BLaER1 treated with 17β-estradiol and CSF1 and Interleukin-3, amounts not matched to agents 10 nM and 100 nM (cell line): Measurements from ENCODE around the gene SPG21.
A peak's percentile ranks its signal among the peaks of the same experiment; 100 is the strongest.

Source experiments
- H3K27ac ChIP-seq, 11 experiments: shearing (Covaris generic); formaldehyde crosslinking; 2 replicates each; pipeline ENCODE4 v1.8.1; 2022
- H3K27me3 ChIP-seq, 11 experiments: shearing (Covaris generic); formaldehyde crosslinking; 2 replicates each; pipeline ENCODE4 v1.8.1; 2022
- H3K36me3 ChIP-seq, 11 experiments: shearing (Covaris generic); formaldehyde crosslinking; 2 replicates each; pipeline ENCODE4 v1.8.1; 2022
- H3K4me1 ChIP-seq, 10 experiments: shearing (Covaris generic); formaldehyde crosslinking; 2 replicates each; pipeline ENCODE4 v1.8.1; 2022
- H3K4me2 ChIP-seq, 11 experiments: shearing (Covaris generic); formaldehyde crosslinking; 2 replicates each; pipeline ENCODE4 v1.8.1; 2022
- H3K4me3 ChIP-seq, 10 experiments: shearing (Covaris generic); formaldehyde crosslinking; 2 replicates each; pipeline ENCODE4 v1.8.1; 2022
- H3K9ac ChIP-seq, 11 experiments: shearing (Covaris generic); formaldehyde crosslinking; 2 replicates each; pipeline ENCODE4 v1.8.1; 2022
- H3K9me3 ChIP-seq, 11 experiments: shearing (Covaris generic); formaldehyde crosslinking; replicated peaks in 1 of 11; 2 replicates each; pipeline ENCODE4 v1.8.1; 2022
- H4K20me1 ChIP-seq, 11 experiments: shearing (Covaris generic); formaldehyde crosslinking; 2 replicates each; pipeline ENCODE4 v1.8.1; 2022
- Cebpa-rat ChIP-seq, 11 experiments: shearing (Covaris generic); IDR thresholded peaks; 2 replicates each; pipeline ENCODE4 v1.8.1; 2022

The SPG21 gene

GRCh38 chr15:64954395-64954794, 35.3 kb downstream of the SPG21 start:
- no peak for TF ChIP-seq Cebpa-rat (IDR thresholded peaks at IDR 0.05)
- peaks cover 41 to 52% (median 45%) of the 10 kb centered on the region in 11 experiments for H3K36me3 ChIP-seq
- H3K27me3 ChIP-seq, result no peaks in the 10 kb centered on the region
- no peak overlapping the region for H3K4me2 ChIP-seq
- H3K4me3 ChIP-seq, result no peak overlapping the region
- H3K9ac ChIP-seq, result no peak overlapping the region
- peaks cover 9 to 55% (median 17%) of the 10 kb centered on the region in 11 experiments; a peak in 21 of 22 replicates for H3K9me3 ChIP-seq
- no peak overlapping the region for H3K27ac ChIP-seq
- no peaks in the 10 kb centered on the region for H3K4me1 ChIP-seq
- H4K20me1 ChIP-seq, result peaks cover 0 to 10% (median 0%) of the 10 kb centered on the region in 11 experiments; a peak in 5 of 22 replicates

GRCh38 chr15:64951777-64952418, 37.8 kb downstream of the SPG21 start:
- no peak for TF ChIP-seq Cebpa-rat (IDR thresholded peaks at IDR 0.05)
- Histone ChIP-seq H3K27ac (no peak overlapping the region), H3K9ac (no peak overlapping the region), H3K4me3 (no peak overlapping the region), H3K27me3 (no peaks in the 10 kb centered on the region), H3K4me2 (no peak overlapping the region), H3K9me3 (peaks cover 9 to 53% (median 17%) of the 10 kb centered on the region in 11 experiments; a peak in 21 of 22 replicates), H3K4me1 (no peaks in the 10 kb centered on the region), H3K36me3 (peaks cover 20 to 28% (median 20%) of the 10 kb centered on the region in 11 experiments), H4K20me1 (peaks cover 0 to 17% (median 0%) of the 10 kb centered on the region in 11 experiments; a peak in 5 of 22 replicates)

GRCh38 chr15:64950888-64951287, 38.8 kb downstream of the SPG21 start:
- Histone ChIP-seq H3K9ac (no peak overlapping the region), H3K27ac (0 out of 22 replicates have a peak overlapping the region, but pooled peaks of 2 of the 11 experiments have one; percentile 1 to 2), H3K36me3 (peaks cover 9 to 17% (median 10%) of the 10 kb centered on the region in 11 experiments), H3K4me1 (no peaks in the 10 kb centered on the region), H4K20me1 (peaks cover 0 to 17% (median 0%) of the 10 kb centered on the region in 11 experiments; a peak in 5 of 22 replicates), H3K4me3 (no peak overlapping the region), H3K4me2 (no peak overlapping the region), H3K27me3 (no peaks in the 10 kb centered on the region), H3K9me3 (peaks cover 8 to 42% (median 10%) of the 10 kb centered on the region in 11 experiments; a peak in 21 of 22 replicates)
- no peak for TF ChIP-seq Cebpa-rat (IDR thresholded peaks at IDR 0.05)

- Histone ChIP-seq H3K9me3 (peaks cover 0 to 29% (median 0%) of the 10 kb centered on the region in 11 experiments; a peak in 5 of 22 replicates), H3K9ac (no peak overlapping the region), H3K4me1 (no peaks in the 10 kb centered on the region), H4K20me1 (peaks cover 0 to 17% (median 0%) of the 10 kb centered on the region in 11 experiments; a peak in 5 of 22 replicates), H3K4me3 (no peak overlapping the region), H3K27me3 (no peaks in the 10 kb centered on the region), H3K27ac (no peak overlapping the region), H3K36me3 (peaks cover 0 to 7% (median 0%) of the 10 kb centered on the region in 11 experiments; a peak in 1 of 22 replicates), H3K4me2 (no peak overlapping the region)
- TF ChIP-seq Cebpa-rat (IDR thresholded peaks at IDR 0.05), result no peak
Measured at GRCh38 chr15:64949383-64950186, 40.1 kb downstream of the SPG21 start.

- Histone ChIP-seq H3K4me3 (no peak overlapping the region), H3K4me2 (no peak overlapping the region), H3K27ac (no peak overlapping the region), H3K27me3 (no peaks in the 10 kb centered on the region), H4K20me1 (peaks cover 0 to 17% (median 0%) of the 10 kb centered on the region in 11 experiments; a peak in 5 of 22 replicates), H3K9ac (no peak overlapping the region), H3K4me1 (no peaks in the 10 kb centered on the region), H3K9me3 (peaks cover 0 to 23% (median 0%) of the 10 kb centered on the region in 11 experiments; a peak in 2 of 22 replicates), H3K36me3 (peaks cover 0 to 7% (median 0%) of the 10 kb centered on the region in 11 experiments; a peak in 1 of 22 replicates)
- TF ChIP-seq Cebpa-rat (IDR thresholded peaks at IDR 0.05), result no peak
Measured at GRCh38 chr15:64948916-64949315, 40.8 kb downstream of the SPG21 start.

- Histone ChIP-seq H3K4me2 (no peak overlapping the region), H3K27ac (no peak overlapping the region), H3K9ac (no peak overlapping the region), H4K20me1 (peaks cover 0 to 17% (median 0%) of the 10 kb centered on the region in 11 experiments; a peak in 5 of 22 replicates), H3K9me3 (peaks cover 0 to 12% (median 0%) of the 10 kb centered on the region in 11 experiments; a peak in 1 of 22 replicates), H3K4me3 (no peak overlapping the region), H3K27me3 (no peaks in the 10 kb centered on the region), H3K4me1 (no peaks in the 10 kb centered on the region), H3K36me3 (peaks cover 0 to 7% (median 0%) of the 10 kb centered on the region in 11 experiments; a peak in 1 of 22 replicates)
- TF ChIP-seq Cebpa-rat (IDR thresholded peaks at IDR 0.05), result no peak
Measured at GRCh38 chr15:64947211-64947610, 42.5 kb downstream of the SPG21 start.

GRCh38 chr15:64944961-64945360, 44.8 kb downstream of the SPG21 start:
- Histone ChIP-seq H3K4me1 (no peaks in the 10 kb centered on the region), H3K4me3 (no peak overlapping the region), H3K27me3 (no peaks in the 10 kb centered on the region), H3K9ac (no peak overlapping the region), H3K27ac (no peak overlapping the region), H3K9me3 (no peaks in the 10 kb centered on the region), H3K36me3 (peaks cover 0 to 5% (median 0%) of the 10 kb centered on the region in 11 experiments; a peak in 1 of 22 replicates), H4K20me1 (peaks cover 0 to 12% (median 0%) of the 10 kb centered on the region in 11 experiments; a peak in 5 of 22 replicates), H3K4me2 (no peak overlapping the region)
- TF ChIP-seq Cebpa-rat (IDR thresholded peaks at IDR 0.05), result no peak

- Histone ChIP-seq H3K9me3 (no peaks in the 10 kb centered on the region), H3K4me3 (no peak overlapping the region), H4K20me1 (0 out of 22 replicates have a peak, but pooled peaks cover 0 to 5% (median 0%) of the 10 kb centered on the region in 11 experiments), H3K27me3 (no peaks in the 10 kb centered on the region), H3K4me2 (no peak overlapping the region), H3K36me3 (no peaks in the 10 kb centered on the region), H3K27ac (no peak overlapping the region), H3K9ac (no peak overlapping the region), H3K4me1 (no peaks in the 10 kb centered on the region)
- TF ChIP-seq Cebpa-rat (IDR thresholded peaks at IDR 0.05), result no peak
Measured at GRCh38 chr15:64943512-64944225, 46.0 kb downstream of the SPG21 start.
